GM20000 (cell line): ENCODE results near the gene TP53I11.
A peak's percentile ranks its signal among the peaks of the same experiment; 100 is the strongest.

ENCODE experiments used
- DNase-seq: peaks from one replicate; pipeline ENCODE4 v3.0.0; 2012; ENCODE audit warnings: low spot score
- TF ChIP-seq, protein P1 (sequence below): IDR thresholded peaks from 2 replicates; pipeline ENCODE4 v1.5.1; 2012; ENCODE audit warnings: mild to moderate bottlenecking, control low read depth; ENCODE audit errors: extremely low read depth, missing control alignments

The TP53I11 gene

DNA sequence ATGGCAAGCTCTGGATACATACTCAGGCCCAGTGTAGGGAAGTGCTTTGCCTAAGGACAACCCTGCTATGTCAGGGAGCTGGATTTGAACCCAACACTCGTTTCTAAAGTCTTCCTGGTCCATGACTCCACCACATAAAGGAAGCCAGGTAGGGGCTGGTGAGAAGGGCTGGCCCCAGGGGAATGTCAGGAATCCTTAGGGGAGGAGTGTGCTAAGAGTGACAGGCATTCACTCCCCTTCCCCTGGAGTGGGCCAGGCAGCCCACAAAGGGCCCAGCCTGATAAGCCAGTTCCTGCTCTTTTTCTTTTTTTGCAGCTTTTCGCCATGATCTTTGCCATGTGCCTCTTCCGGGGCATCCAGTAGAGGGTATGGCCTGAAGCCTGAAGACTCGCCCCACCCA, 21.9 kb downstream of the TP53I11 start:
- no peak for DNase-seq
- TF ChIP-seq, protein P1, sequence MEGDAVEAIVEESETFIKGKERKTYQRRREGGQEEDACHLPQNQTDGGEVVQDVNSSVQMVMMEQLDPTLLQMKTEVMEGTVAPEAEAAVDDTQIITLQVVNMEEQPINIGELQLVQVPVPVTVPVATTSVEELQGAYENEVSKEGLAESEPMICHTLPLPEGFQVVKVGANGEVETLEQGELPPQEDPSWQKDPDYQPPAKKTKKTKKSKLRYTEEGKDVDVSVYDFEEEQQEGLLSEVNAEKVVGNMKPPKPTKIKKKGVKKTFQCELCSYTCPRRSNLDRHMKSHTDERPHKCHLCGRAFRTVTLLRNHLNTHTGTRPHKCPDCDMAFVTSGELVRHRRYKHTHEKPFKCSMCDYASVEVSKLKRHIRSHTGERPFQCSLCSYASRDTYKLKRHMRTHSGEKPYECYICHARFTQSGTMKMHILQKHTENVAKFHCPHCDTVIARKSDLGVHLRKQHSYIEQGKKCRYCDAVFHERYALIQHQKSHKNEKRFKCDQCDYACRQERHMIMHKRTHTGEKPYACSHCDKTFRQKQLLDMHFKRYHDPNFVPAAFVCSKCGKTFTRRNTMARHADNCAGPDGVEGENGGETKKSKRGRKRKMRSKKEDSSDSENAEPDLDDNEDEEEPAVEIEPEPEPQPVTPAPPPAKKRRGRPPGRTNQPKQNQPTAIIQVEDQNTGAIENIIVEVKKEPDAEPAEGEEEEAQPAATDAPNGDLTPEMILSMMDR: no peak

GRCh38 chr11:44928144-44928543, 22.5 kb downstream of the TP53I11 start:
- DNase-seq: no peak
- TF ChIP-seq, protein P1: no peak

DNA sequence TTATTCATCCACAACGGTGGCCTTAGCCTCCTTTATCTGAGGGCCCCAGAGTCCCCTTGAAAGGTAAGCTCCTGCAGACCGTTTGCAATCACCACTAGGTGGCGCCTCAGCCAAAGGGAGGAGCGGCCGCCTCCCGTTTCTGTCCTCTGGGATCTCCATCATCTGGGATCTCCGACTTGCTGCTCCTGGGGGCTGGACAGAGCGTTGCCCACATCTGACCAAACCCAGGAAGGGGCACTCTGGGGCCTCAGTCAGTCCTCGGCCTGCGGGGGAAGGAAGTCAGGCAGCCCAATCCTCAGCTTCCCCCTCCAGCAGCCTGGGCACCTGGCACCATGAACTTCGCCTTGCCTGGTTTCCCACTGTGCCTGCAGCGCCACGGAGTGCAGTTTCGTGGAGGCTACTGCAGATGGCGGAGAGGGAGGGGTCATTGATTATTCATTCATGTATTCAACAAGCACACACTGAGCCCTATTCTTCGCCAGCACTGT, 23.5 kb downstream of the TP53I11 start:
- DNase-seq: peak; percentile 67

DNA sequence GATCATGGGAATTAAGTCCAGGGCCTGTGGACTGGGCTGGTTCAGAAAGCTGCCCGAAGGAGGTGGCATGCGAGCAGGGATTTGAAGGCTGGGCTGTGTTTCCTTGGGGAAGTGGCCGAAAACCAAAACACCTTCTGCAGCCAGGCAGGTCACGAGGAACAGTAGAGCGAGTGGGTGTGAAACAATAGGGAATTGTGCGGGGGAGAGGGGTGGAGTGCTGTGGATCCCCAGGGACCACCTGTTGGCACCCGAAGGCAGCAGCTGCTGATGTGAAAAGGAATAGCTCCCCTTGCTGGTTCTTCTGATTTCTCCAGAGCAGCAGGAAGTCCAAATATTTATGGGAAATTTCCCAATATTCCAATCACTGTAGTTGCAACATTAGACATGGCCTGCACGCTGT, 24.6 kb downstream of the TP53I11 start:
- TF ChIP-seq, protein P1: no peak
- no peak for DNase-seq

More for the DNA sequence above, 23.5 kb downstream of the TP53I11 start:
- TF ChIP-seq, protein P1: peak; percentile 91

GRCh38 chr11:44923806-44924205, 26.9 kb downstream of the TP53I11 start:
- no peak for DNase-seq
- TF ChIP-seq, protein P1: no peak

- no peak for DNase-seq
- TF ChIP-seq, protein P1: no peak
These were observed 27.6 kb downstream of the TP53I11 start for GRCh38 chr11:44923115-44923514.

- TF ChIP-seq, protein P1: no peak
- DNase-seq: no peak
These were observed 30.2 kb downstream of the TP53I11 start for GRCh38 chr11:44920451-44920850.
